Immature natural killer cell (primary cell): Measurements from ENCODE around the gene LGR4. TPM values are rescaled to one million over a fixed set of nuclear protein-coding genes. Genes with fewer than 3 reads are reported as not detected.

Experiments used
- DNase-seq, 3 donors: peaks; one replicate each; pipeline ENCODE4 v3.0.0; 2022; ENCODE audit warnings: mixed read lengths in 1 of 3
- H3K27ac Mint-ChIP-seq, 6 donors: one replicate each; pipeline ENCODE4 v1.8.0; 2020; ENCODE audit warnings: mixed read lengths in 6 of 6, mild to moderate bottlenecking in 5 of 6, inconsistent platforms in 4 of 6, moderate library complexity in 3 of 6
- H3K27me3 Mint-ChIP-seq, 3 donors: one replicate each; pipeline ENCODE4 v1.8.0; 2020 to 2021; ENCODE audit warnings: low read depth in 3 of 3, mild to moderate bottlenecking in 3 of 3, mixed read lengths in 3 of 3, moderate library complexity in 3 of 3, inconsistent platforms in 1 of 3
- H3K36me3 Mint-ChIP-seq, 3 donors: one replicate each; pipeline ENCODE4 v1.8.0; 2020; ENCODE audit warnings: mixed read lengths in 3 of 3, inconsistent platforms in 2 of 3, mild to moderate bottlenecking in 2 of 3
- H3K4me1 Mint-ChIP-seq, 2 donors: one replicate each; pipeline ENCODE4 v1.8.0; 2020; ENCODE audit warnings: inconsistent platforms in 2 of 2, mild to moderate bottlenecking in 2 of 2, mixed read lengths in 2 of 2, moderate library complexity in 1 of 2
- H3K4me3 Mint-ChIP-seq, 5 donors: one replicate each; pipeline ENCODE4 v1.8.0; 2020; ENCODE audit warnings: mild to moderate bottlenecking in 5 of 5, mixed read lengths in 5 of 5, inconsistent platforms in 3 of 5, moderate library complexity in 3 of 5
- H3K9me3 Mint-ChIP-seq, 6 donors: one replicate each; pipeline ENCODE4 v1.8.0; 2020; ENCODE audit warnings: mild to moderate bottlenecking in 6 of 6, mixed read lengths in 6 of 6, inconsistent platforms in 4 of 6, moderate library complexity in 3 of 6
- polyA plus RNA-seq, 3 donors: library from polyadenylated mRNA; unstranded; fragments of 300-500 nt; fragmentation: Illumina TruSeq; gene quantifications; one replicate each; pipeline ENCODE4 v1.2.3, GENCODE V29; 2021

The LGR4 gene
- polyA plus RNA-seq, 3 donors from 2014 or later = 0.51 TPM; not detected in 2

- Mint-ChIP-seq H3K4me3 (peak overlapping the region; percentile 89 to 100 (median 96)), H3K27ac (peak overlapping the region in 4 of 6 donors; percentile 20 to 83 (median 64)), H3K9me3 (no peaks in the 10 kb centered on the region), H3K27me3 (peaks cover 4 to 18% (median 7%) of the 10 kb centered on the region in 3 donors), H3K36me3 (peaks cover 0 to 4% (median 3%) of the 10 kb centered on the region in 3 donors), H3K4me1 (peaks cover 22 to 27% of the 10 kb centered on the region in 2 donors)
- DNase-seq = no peak
Observed at GRCh38 chr11:27473017-27473406, 422 bp upstream of the LGR4 start.

- H3K9me3 Mint-ChIP-seq = no peaks in the 10 kb centered on the region
- H3K27ac Mint-ChIP-seq = peak overlapping the region in 1 of 6 donors; percentile 69
- DNase-seq = peak; percentile 15 to 21 (median 20)
- peaks cover 0 to 3% (median under 1%) of the 10 kb centered on the region in 3 donors for H3K36me3 Mint-ChIP-seq
- H3K27me3 Mint-ChIP-seq = peaks cover 6 to 18% (median 10%) of the 10 kb centered on the region in 3 donors
- H3K4me1 Mint-ChIP-seq = peaks cover 22 to 27% of the 10 kb centered on the region in 2 donors
- peak overlapping the region; percentile 81 to 89 (median 83) for H3K4me3 Mint-ChIP-seq
Observed at GRCh38 chr11:27471589-27472397, 797 bp downstream of the LGR4 start.

- peak overlapping the region in 2 of 6 donors; percentile 36 to 39 for H3K27ac Mint-ChIP-seq
Observed at GRCh38 chr11:27470826-27471588, 1.6 kb downstream of the LGR4 start.

GRCh38 chr11:27470166-27470565 is 2.4 kb downstream of the LGR4 start:
- no peak for DNase-seq

More at GRCh38 chr11:27470826-27471588, 1.6 kb downstream of the LGR4 start:
- H3K4me3 Mint-ChIP-seq = peak overlapping the region; percentile 81 to 89 (median 83)
- DNase-seq = peak in 1 of 3 donors; percentile 11
- peaks cover 0 to 3% (median 0%) of the 10 kb centered on the region in 3 donors for H3K36me3 Mint-ChIP-seq
- H3K9me3 Mint-ChIP-seq = no peaks in the 10 kb centered on the region
- H3K27me3 Mint-ChIP-seq = peaks cover 6 to 18% (median 10%) of the 10 kb centered on the region in 3 donors
- peaks cover 22 to 27% of the 10 kb centered on the region in 2 donors for H3K4me1 Mint-ChIP-seq

GRCh38 chr11:27468995-27469695 is 3.4 kb downstream of the LGR4 start:
- H3K27ac Mint-ChIP-seq = no peak overlapping the region
- no peak for DNase-seq
- H3K4me3 Mint-ChIP-seq = no peak overlapping the region
- peaks cover 22 to 27% of the 10 kb centered on the region in 2 donors for H3K4me1 Mint-ChIP-seq
- peaks cover 0 to 3% (median 0%) of the 10 kb centered on the region in 3 donors for H3K36me3 Mint-ChIP-seq
- H3K27me3 Mint-ChIP-seq = peaks cover 6 to 23% (median 10%) of the 10 kb centered on the region in 3 donors
- H3K9me3 Mint-ChIP-seq = no peaks in the 10 kb centered on the region

More at GRCh38 chr11:27470166-27470565, 2.4 kb downstream of the LGR4 start:
- peaks cover 22 to 27% of the 10 kb centered on the region in 2 donors for H3K4me1 Mint-ChIP-seq
- H3K4me3 Mint-ChIP-seq = peak overlapping the region in 1 of 5 donors; percentile 81
- H3K9me3 Mint-ChIP-seq = no peaks in the 10 kb centered on the region
- peaks cover 0 to 3% (median 0%) of the 10 kb centered on the region in 3 donors for H3K36me3 Mint-ChIP-seq
- H3K27ac Mint-ChIP-seq = no peak overlapping the region
- peaks cover 6 to 22% (median 10%) of the 10 kb centered on the region in 3 donors for H3K27me3 Mint-ChIP-seq

- Mint-ChIP-seq H3K27me3 (peaks cover 6 to 27% (median 10%) of the 10 kb centered on the region in 3 donors), H3K4me3 (no peak overlapping the region), H3K4me1 (peaks cover 21 to 25% of the 10 kb centered on the region in 2 donors), H3K36me3 (peaks cover 0 to 3% (median 0%) of the 10 kb centered on the region in 3 donors), H3K27ac (no peak overlapping the region), H3K9me3 (no peaks in the 10 kb centered on the region)
- no peak for DNase-seq
Observed at GRCh38 chr11:27468209-27468994, 4.2 kb downstream of the LGR4 start.

- peaks cover 6 to 24% (median 9%) of the 10 kb centered on the region in 3 donors for H3K27me3 Mint-ChIP-seq
- H3K9me3 Mint-ChIP-seq = no peaks in the 10 kb centered on the region
- peaks cover 12 to 14% of the 10 kb centered on the region in 2 donors for H3K4me1 Mint-ChIP-seq
- H3K36me3 Mint-ChIP-seq = no peaks in the 10 kb centered on the region
- no peak overlapping the region for H3K27ac Mint-ChIP-seq
- no peak for DNase-seq
- H3K4me3 Mint-ChIP-seq = no peak overlapping the region
Observed at GRCh38 chr11:27467181-27467913, 5.2 kb downstream of the LGR4 start.

- Mint-ChIP-seq H3K4me3 (no peak overlapping the region), H3K27me3 (peaks cover 8 to 24% (median 9%) of the 10 kb centered on the region in 3 donors), H3K9me3 (no peaks in the 10 kb centered on the region), H3K4me1 (peaks cover 9 to 12% of the 10 kb centered on the region in 2 donors), H3K36me3 (no peaks in the 10 kb centered on the region), H3K27ac (no peak overlapping the region)
- DNase-seq = no peak
Observed at GRCh38 chr11:27466363-27466762, 6.2 kb downstream of the LGR4 start.

GRCh38 chr11:27465629-27466028 is 7.0 kb downstream of the LGR4 start:
- Mint-ChIP-seq H3K4me1 (peaks cover 3 to 4% of the 10 kb centered on the region in 2 donors), H3K9me3 (no peaks in the 10 kb centered on the region)

GRCh38 chr11:27464909-27465308 is 7.7 kb downstream of the LGR4 start:
- no peaks in the 10 kb centered on the region for H3K9me3 Mint-ChIP-seq
- H3K27ac Mint-ChIP-seq = no peak overlapping the region
- H3K36me3 Mint-ChIP-seq = no peaks in the 10 kb centered on the region
- no peak overlapping the region for H3K4me3 Mint-ChIP-seq
- peaks cover 4 to 17% (median 8%) of the 10 kb centered on the region in 3 donors for H3K27me3 Mint-ChIP-seq
- H3K4me1 Mint-ChIP-seq = no peaks in the 10 kb centered on the region
- DNase-seq = no peak

More at GRCh38 chr11:27465629-27466028, 7.0 kb downstream of the LGR4 start:
- Mint-ChIP-seq H3K27ac (no peak overlapping the region), H3K4me3 (no peak overlapping the region), H3K27me3 (peaks cover 4 to 18% (median 9%) of the 10 kb centered on the region in 3 donors), H3K36me3 (no peaks in the 10 kb centered on the region)
- DNase-seq = no peak

- no peak overlapping the region for H3K27ac Mint-ChIP-seq
- no peaks in the 10 kb centered on the region for H3K36me3 Mint-ChIP-seq
- H3K27me3 Mint-ChIP-seq = peaks cover 3 to 15% (median 4%) of the 10 kb centered on the region in 3 donors
- no peaks in the 10 kb centered on the region for H3K4me1 Mint-ChIP-seq
- no peak for DNase-seq
- no peak overlapping the region for H3K4me3 Mint-ChIP-seq
- no peaks in the 10 kb centered on the region for H3K9me3 Mint-ChIP-seq
Observed at GRCh38 chr11:27464289-27464696, 8.3 kb downstream of the LGR4 start.

- no peak for DNase-seq
- no peak overlapping the region for H3K4me3 Mint-ChIP-seq
- peaks cover 2 to 9% (median 3%) of the 10 kb centered on the region in 3 donors for H3K27me3 Mint-ChIP-seq
- H3K4me1 Mint-ChIP-seq = no peaks in the 10 kb centered on the region
- H3K9me3 Mint-ChIP-seq = no peaks in the 10 kb centered on the region
- no peaks in the 10 kb centered on the region for H3K36me3 Mint-ChIP-seq
- no peak overlapping the region for H3K27ac Mint-ChIP-seq
Observed at GRCh38 chr11:27462543-27462942, 10.0 kb downstream of the LGR4 start.
